HepG2 (cell line): ENCODE measurements around the gene TTLL12. TPM values are rescaled to one million over a fixed set of nuclear protein-coding genes. Genes with fewer than 3 reads are reported as not detected.

Experiments
- DMAP1 ChIP-seq: IDR thresholded peaks from 2 replicates; pipeline ENCODE4 v1.6.1; 2016
- E2F2 ChIP-seq: sonication (generic); formaldehyde crosslinking; IDR thresholded peaks from 2 replicates; pipeline ENCODE4 v1.4.0; 2020; ENCODE audit warnings: missing genetic modification reagents, borderline replicate concordance
- FOXK2 ChIP-seq: fragments of 450-650 bp; IDR thresholded peaks from 2 replicates; pipeline ENCODE4 v1.6.1; 2016
- GMEB1 ChIP-seq: sonication (generic); formaldehyde crosslinking; IDR thresholded peaks from 2 replicates; pipeline ENCODE4 v1.5.1; 2020; ENCODE audit warnings: missing genetic modification reagents, mild to moderate bottlenecking, borderline replicate concordance
- HNF1B ChIP-seq: sonication (generic); formaldehyde crosslinking; IDR thresholded peaks from 2 replicates; pipeline ENCODE4 v1.5.1; 2020; ENCODE audit warnings: mild to moderate bottlenecking, moderate library complexity, missing genetic modification reagents
- HNRNPUL1 ChIP-seq: fragments of 200-400 bp; formaldehyde crosslinking; IDR thresholded peaks from 2 replicates; pipeline ENCODE4 v1.6.1; 2017; ENCODE audit warnings: low read depth, mild to moderate bottlenecking, low read length, moderate library complexity
- KDM4B ChIP-seq: sonication (generic); formaldehyde crosslinking; IDR thresholded peaks from 2 replicates; pipeline ENCODE4 v1.4.0; 2020; ENCODE audit warnings: missing genetic modification reagents
- MAF1 ChIP-seq: sonication (generic); formaldehyde crosslinking; IDR thresholded peaks from 2 replicates; pipeline ENCODE4 v1.5.0; 2020; ENCODE audit warnings: missing genetic modification reagents, borderline replicate concordance
- MEIS2 ChIP-seq: sonication (generic); formaldehyde crosslinking; IDR thresholded peaks from 2 replicates; pipeline ENCODE4 v1.9.0; 2021; ENCODE audit warnings: mild to moderate bottlenecking, missing genetic modification reagents
- MLLT10 ChIP-seq: sonication (generic); formaldehyde crosslinking; IDR thresholded peaks from 2 replicates; pipeline ENCODE4 v1.4.0; 2020; ENCODE audit warnings: missing genetic modification reagents
- PAWR ChIP-seq: sonication (generic); formaldehyde crosslinking; IDR thresholded peaks from 2 replicates; pipeline ENCODE4 v1.4.0; 2020; ENCODE audit warnings: missing genetic modification reagents, mild to moderate bottlenecking, borderline replicate concordance
- SMYD3 ChIP-seq: sonication (generic); formaldehyde crosslinking; IDR thresholded peaks from 2 replicates; pipeline ENCODE4 v1.8.1; 2023; ENCODE audit warnings: mild to moderate bottlenecking, missing genetic modification reagents
- SNAI1 ChIP-seq: sonication (generic); formaldehyde crosslinking; IDR thresholded peaks from 2 replicates; pipeline ENCODE4 v1.5.0; 2020; ENCODE audit warnings: mild to moderate bottlenecking, missing genetic modification reagents, borderline replicate concordance
- SOX6 ChIP-seq, 2 experiments: fragments of 450-650 bp in 1 of 2; sonication (generic) in 1 of 2; formaldehyde crosslinking in 1 of 2; IDR thresholded peaks; 2 replicates each; pipeline versions ENCODE4 v1.4.0 to v1.6.1; 2017 to 2020; ENCODE audit warnings: antibody characterized with exemption in 1 of 2, mild to moderate bottlenecking in 1 of 2, missing genetic modification reagents in 1 of 2
- SRY ChIP-seq: sonication (generic); formaldehyde crosslinking; IDR thresholded peaks from 2 replicates; pipeline ENCODE4 v1.8.0; 2022; ENCODE audit warnings: mild to moderate bottlenecking, missing genetic modification reagents
- TOPORS ChIP-seq: sonication (generic); formaldehyde crosslinking; IDR thresholded peaks from 2 replicates; pipeline ENCODE4 v1.8.0; 2023; ENCODE audit warnings: mild to moderate bottlenecking, missing genetic modification reagents
- ZBTB38 ChIP-seq: sonication (generic); formaldehyde crosslinking; IDR thresholded peaks from 2 replicates; pipeline ENCODE4 v1.5.1; 2020; ENCODE audit warnings: mild to moderate bottlenecking, missing genetic modification reagents
- ZMYM3 ChIP-seq: sonication (generic); formaldehyde crosslinking; IDR thresholded peaks from 2 replicates; pipeline ENCODE4 v1.5.1; 2020; ENCODE audit warnings: mild to moderate bottlenecking, missing genetic modification reagents
- ZNF143 ChIP-seq: sonication (generic); formaldehyde crosslinking; IDR thresholded peaks from 2 replicates; pipeline ENCODE4 v1.4.0; 2020; ENCODE audit warnings: missing genetic modification reagents
- ZNF224 ChIP-seq: sonication (generic); formaldehyde crosslinking; IDR thresholded peaks from 2 replicates; pipeline ENCODE4 v1.5.0; 2020; ENCODE audit warnings: mild to moderate bottlenecking, missing genetic modification reagents
- ZNF24 ChIP-seq: fragments of 450-650 bp; IDR thresholded peaks from 2 replicates; pipeline ENCODE4 v1.6.1; 2017; ENCODE audit warnings: antibody characterized with exemption, mild to moderate bottlenecking
- ZNF335 ChIP-seq: sonication (generic); formaldehyde crosslinking; IDR thresholded peaks from 2 replicates; pipeline ENCODE4 v1.4.0; 2020; ENCODE audit warnings: missing genetic modification reagents
- ZNF354B ChIP-seq: sonication (generic); formaldehyde crosslinking; IDR thresholded peaks from 2 replicates; pipeline ENCODE4 v1.8.0; 2022; ENCODE audit warnings: mild to moderate bottlenecking, missing genetic modification reagents
- ZNF414 ChIP-seq: sonication (generic); formaldehyde crosslinking; IDR thresholded peaks from 2 replicates; pipeline ENCODE4 v1.5.0; 2020; ENCODE audit warnings: missing genetic modification reagents
- ZNF607 ChIP-seq: sonication (generic); formaldehyde crosslinking; IDR thresholded peaks from 2 replicates; pipeline ENCODE4 v1.5.1; 2020; ENCODE audit warnings: missing genetic modification reagents, mild to moderate bottlenecking, borderline replicate concordance
- ZNF777 ChIP-seq: sonication (generic); formaldehyde crosslinking; IDR thresholded peaks from 2 replicates; pipeline ENCODE4 v1.4.0; 2020; ENCODE audit warnings: missing genetic modification reagents
- ZNF839 ChIP-seq: sonication (generic); formaldehyde crosslinking; IDR thresholded peaks from 2 replicates; pipeline ENCODE4 v1.4.0; 2020; ENCODE audit warnings: missing genetic modification reagents, mild to moderate bottlenecking, borderline replicate concordance
- polyA plus RNA-seq, 8 experiments: library from polyadenylated mRNA; depleted of rRNA in 3 of 8; stranded (reverse) in 7 of 8; unstranded in 1 of 8; fragments of >200 nt; fragmentation: Illumina TruSeq in 4 of 8; extraction: Trizol in 4 of 8; gene quantifications; 2 replicates each; pipeline versions ENCODE4 v1.2.1 to v1.2.3, GENCODE V29; 2011 to 2016; ENCODE audit warnings: low read depth in 4 of 8, missing spikeins in 1 of 8, mixed read lengths in 1 of 8; ENCODE audit not compliant: insufficient read depth in 1 of 8
- total RNA-seq, 5 experiments: library from RNA; depleted of rRNA; stranded (reverse); fragments of >200 nt; fragmentation: Illumina TruSeq; extraction: Trizol; gene quantifications; 2 replicates each; pipeline ENCODE4 v1.2.3, GENCODE V29; 2016; ENCODE audit warnings: low read depth in 1 of 5

TTLL12 gene
- total and polyA plus RNA-seq, 2 of the 13 experiments (the other 11 are each of a cell fraction or from before 2014, with no cell fraction given): 11.9 to 38.1 TPM

GRCh38 chr22:43142880-43143562, 43.9 kb downstream of the TTLL12 start, which contains the start of gene MCAT (continued):
- TF ChIP-seq SOX6 (IDR thresholded peaks at IDR 0.05): no peak
- no peak for TF ChIP-seq SOX6 (CRISPR knock-in tag; IDR thresholded peaks at IDR 0.05)
- TF ChIP-seq TOPORS (CRISPR knock-in tag): no peak
- TF ChIP-seq KDM4B (CRISPR knock-in tag): peak; percentile 86; the same call in 1 of the 2 replicates
- TF ChIP-seq ZNF24: no peak
- TF ChIP-seq ZNF335 (CRISPR knock-in tag): peak; percentile 87; the same call in 1 of the 2 replicates
- peak; percentile 57; the same call in 1 of the 2 replicates for TF ChIP-seq MEIS2 (CRISPR knock-in tag)
- TF ChIP-seq ZNF224 (CRISPR knock-in tag): 0 out of 2 replicates have a peak, but pooled peaks have one; percentile 50
- no peak for TF ChIP-seq MLLT10 (CRISPR knock-in tag)
- TF ChIP-seq SNAI1 (CRISPR knock-in tag): no peak
- TF ChIP-seq GMEB1 (CRISPR knock-in tag): peak; percentile 100
- TF ChIP-seq HNF1B: peak; percentile 84
- TF ChIP-seq E2F2 (CRISPR knock-in tag): no peak
- no peak for TF ChIP-seq HNRNPUL1
- no peak for TF ChIP-seq FOXK2
- no peak; the same call in 1 of the 2 replicates for TF ChIP-seq SRY
- TF ChIP-seq SMYD3 (CRISPR knock-in tag): no peak
- peak; percentile 68 for TF ChIP-seq ZNF143
- TF ChIP-seq MAF1 (CRISPR knock-in tag): 0 out of 2 replicates have a peak, but pooled peaks have one; percentile 74
- TF ChIP-seq DMAP1: peak; percentile 72; the same call in 1 of the 2 replicates
- no peak for TF ChIP-seq PAWR
- no peak for TF ChIP-seq ZBTB38 (CRISPR knock-in tag)
- 0 out of 2 replicates have a peak, but pooled peaks have one; percentile 29 for TF ChIP-seq ZNF414 (CRISPR knock-in tag)
- no peak for TF ChIP-seq ZNF607 (CRISPR knock-in tag)
- TF ChIP-seq ZNF354B (CRISPR knock-in tag): no peak
- peak; percentile 58; the same call in 1 of the 2 replicates for TF ChIP-seq ZNF777 (CRISPR knock-in tag)
- peak; percentile 75; the same call in 1 of the 2 replicates for TF ChIP-seq ZMYM3 (CRISPR knock-in tag)
- no peak for TF ChIP-seq ZNF839 (CRISPR knock-in tag)
